GM12865 (cell line): ENCODE data around the gene NOXO1.

Source experiments
- DNase-seq: peaks from one replicate; pipeline ENCODE4 v3.0.0; 2010; ENCODE audit warnings: low read depth
- H3K4me3 ChIP-seq: 2 replicates; pipeline ENCODE4 v1.5.1; 2011; ENCODE audit warnings: mild to moderate bottlenecking, low read depth, low read length, control low read depth
- CTCF ChIP-seq: IDR thresholded peaks from 2 replicates; pipeline ENCODE4 v1.5.1; 2011; ENCODE audit warnings: low read length, control low read depth, low read depth, inconsistent platforms; ENCODE audit not compliant: insufficient read depth; ENCODE audit errors: missing control alignments

Gene NOXO1

GRCh38 chr16:2005646-2006045 lies 24.4 kb upstream of the NOXO1 start:
- no peak for TF ChIP-seq CTCF
- H3K4me3 ChIP-seq: no peak overlapping the region
- no peak for DNase-seq

DNA sequence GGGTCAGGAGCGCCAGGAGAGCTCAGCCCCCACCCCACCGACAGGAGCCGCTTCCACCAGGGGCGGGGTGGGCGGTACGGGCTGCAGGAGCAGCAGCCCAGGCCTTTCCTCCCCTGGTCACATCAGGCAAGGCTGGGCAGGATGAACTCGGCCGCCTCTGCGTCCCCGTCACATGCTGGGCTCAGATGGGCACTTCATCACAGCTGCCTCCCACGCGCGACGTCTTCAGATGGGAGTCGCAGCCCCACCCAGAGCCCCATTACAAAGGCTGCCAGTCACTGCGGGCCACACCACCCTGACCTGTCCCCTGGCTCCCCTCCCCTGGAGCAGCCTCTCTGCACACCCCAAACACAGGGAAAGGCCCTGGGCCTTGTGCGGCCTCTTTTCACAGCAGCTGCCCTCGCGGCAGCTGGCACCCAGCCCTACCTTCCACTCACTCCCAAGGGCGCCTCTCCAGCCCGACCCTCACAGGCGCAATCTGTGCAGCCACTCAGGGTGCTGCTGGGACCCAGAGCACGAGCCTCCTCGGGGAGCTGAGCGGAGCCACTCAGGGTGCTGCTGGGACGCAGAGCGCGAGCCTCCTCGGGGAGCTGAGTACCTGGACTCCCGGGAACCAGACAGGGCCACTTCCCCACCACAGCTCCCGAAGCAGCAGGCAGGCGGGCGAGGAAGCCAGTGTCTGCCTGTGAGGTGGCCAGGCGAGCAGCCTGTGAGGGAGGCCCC lies 23.7 kb upstream of the NOXO1 start:
- DNase-seq: no peak
- no peak for TF ChIP-seq CTCF
- H3K4me3 ChIP-seq: no peak overlapping the region

DNA sequence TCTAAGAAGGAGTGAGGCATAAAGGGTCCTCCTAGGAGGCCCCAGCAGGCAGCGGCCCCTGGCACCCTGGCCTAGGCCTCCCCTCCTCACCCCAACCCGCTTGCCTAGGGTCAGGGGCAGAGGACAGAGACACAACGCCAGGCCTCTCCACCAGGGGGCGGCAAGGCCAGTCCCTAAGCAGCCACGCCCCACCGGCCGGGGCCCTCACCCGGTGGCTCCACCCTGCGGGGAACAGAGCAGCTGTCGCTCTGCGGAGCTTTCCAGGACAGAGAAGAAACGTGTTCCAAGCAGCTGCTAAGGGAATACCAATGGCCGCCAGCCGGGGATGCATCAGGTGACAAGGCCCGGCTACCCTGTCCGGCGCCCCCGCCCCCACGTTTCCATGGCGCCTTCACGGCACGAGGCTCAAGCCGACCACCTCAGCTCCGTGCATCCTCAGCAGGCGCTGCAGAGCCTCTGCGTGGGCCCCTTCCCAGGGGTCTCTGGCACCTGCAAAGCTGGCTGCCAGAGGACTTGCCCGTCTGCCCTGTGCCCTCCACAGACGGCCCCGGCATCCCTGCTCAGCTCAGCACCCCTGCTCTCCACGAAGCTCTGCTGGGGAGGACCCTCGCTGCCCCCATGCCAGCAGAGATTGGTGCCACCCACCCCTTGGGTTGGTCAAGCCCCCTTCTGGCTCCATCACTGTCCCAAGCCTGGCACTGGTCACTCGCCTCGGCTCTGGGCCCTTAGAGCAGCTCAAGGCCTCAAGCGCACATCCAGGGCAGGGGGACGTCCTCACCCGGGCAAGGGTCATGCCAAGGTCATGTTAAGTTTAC lies 22.8 kb upstream of the NOXO1 start:
- DNase-seq: peak; percentile 91
- H3K4me3 ChIP-seq: no peak overlapping the region
- peak; percentile 95 for TF ChIP-seq CTCF

- TF ChIP-seq CTCF: no peak
- no peak for DNase-seq
- no peak overlapping the region for H3K4me3 ChIP-seq
These were observed 22.1 kb upstream of the NOXO1 start for GRCh38 chr16:2003231-2003826.

- H3K4me3 ChIP-seq: no peak overlapping the region
- DNase-seq: no peak
- TF ChIP-seq CTCF: no peak
These were observed 21.3 kb upstream of the NOXO1 start for GRCh38 chr16:2002406-2003230.
